HG03196 (cell line): ENCODE data around the gene UBE2K.
"Not testable (repeated sequence)": the region's sequence is repeated elsewhere in the genome, so short reads cannot be mapped to it uniquely, and the experiment has no call there.

ENCODE experiments used
- ATAC-seq: cut with Tn5 transposase; IDR thresholded peaks from one replicate; pipeline ENCODE4 v1.9.1; 2021; ENCODE audit not compliant: unreplicated experiment

The UBE2K gene

GRCh38 chr4:39687014-39687413 lies 10.9 kb upstream of the UBE2K start:
- no peak for ATAC-seq

- ATAC-seq, result no peak
These were observed 8.0 kb upstream of the UBE2K start for GRCh38 chr4:39689970-39690369.

GRCh38 chr4:39698424-39699009 lies 581 bp downstream of the UBE2K start:
- no peak for ATAC-seq

GRCh38 chr4:39699687-39700409 lies 1.9 kb downstream of the UBE2K start:
- ATAC-seq, result no peak

GRCh38 chr4:39700554-39700953 lies 2.6 kb downstream of the UBE2K start:
- no peak for ATAC-seq

GRCh38 chr4:39702716-39703115 lies 4.8 kb downstream of the UBE2K start:
- ATAC-seq, result no peak

- ATAC-seq, result not testable (repeated sequence)
These were observed 6.9 kb downstream of the UBE2K start for GRCh38 chr4:39704789-39705188.

GRCh38 chr4:39706334-39706733 lies 8.4 kb downstream of the UBE2K start:
- ATAC-seq, result no peak

- no peak for ATAC-seq
These were observed 9.0 kb downstream of the UBE2K start for GRCh38 chr4:39706741-39707511.

- ATAC-seq, result no peak
These were observed 12.4 kb downstream of the UBE2K start for GRCh38 chr4:39710098-39710896.

- ATAC-seq, result no peak
These were observed 15.1 kb downstream of the UBE2K start for GRCh38 chr4:39712819-39713607.

GRCh38 chr4:39713691-39714090 lies 15.8 kb downstream of the UBE2K start:
- no peak for ATAC-seq

GRCh38 chr4:39714166-39714565 lies 16.2 kb downstream of the UBE2K start:
- ATAC-seq, result no peak

- no peak for ATAC-seq
These were observed 17.9 kb downstream of the UBE2K start for GRCh38 chr4:39715788-39716187.

- no peak for ATAC-seq
These were observed 18.4 kb downstream of the UBE2K start for GRCh38 chr4:39716356-39716755.

GRCh38 chr4:39717743-39718142 lies 19.8 kb downstream of the UBE2K start:
- not testable (repeated sequence) for ATAC-seq

GRCh38 chr4:39718366-39719323 lies 20.7 kb downstream of the UBE2K start:
- ATAC-seq, result no peak

GRCh38 chr4:39719804-39720580 lies 22.1 kb downstream of the UBE2K start:
- ATAC-seq, result no peak

GRCh38 chr4:39721273-39721672 lies 23.3 kb downstream of the UBE2K start:
- not testable (repeated sequence) for ATAC-seq
